HG03565 (cell line): ENCODE results near the gene IL17RD.
"Not testable (repeated sequence)": the region's sequence is repeated elsewhere in the genome, so short reads cannot be mapped to it uniquely, and the experiment has no call there.

Experiments
- ATAC-seq: cut with Tn5 transposase; IDR thresholded peaks from one replicate; pipeline ENCODE4 v1.9.1; 2021; ENCODE audit warnings: mild to moderate bottlenecking, moderate library complexity; ENCODE audit not compliant: unreplicated experiment

Gene IL17RD

DNA sequence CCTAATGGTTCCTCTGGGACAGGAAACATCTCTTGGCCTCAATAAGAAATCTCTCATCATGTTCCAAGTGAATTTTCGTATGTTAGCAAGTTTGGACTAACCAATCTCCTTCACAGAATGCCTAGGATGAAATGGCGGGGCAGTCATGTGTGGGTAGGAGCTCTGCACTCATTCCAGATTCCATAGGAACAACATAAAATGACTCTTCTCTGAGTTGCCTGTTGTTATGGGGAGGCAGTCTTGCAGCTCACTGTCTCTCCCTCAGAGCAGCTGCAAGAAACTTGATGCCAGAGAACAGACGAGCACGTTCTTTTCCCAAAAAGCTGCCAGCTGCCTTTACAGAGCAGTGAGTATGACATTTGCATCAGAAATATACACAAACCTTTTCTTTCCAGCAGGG is 70.6 kb downstream of the IL17RD start:
- ATAC-seq = no peak

DNA sequence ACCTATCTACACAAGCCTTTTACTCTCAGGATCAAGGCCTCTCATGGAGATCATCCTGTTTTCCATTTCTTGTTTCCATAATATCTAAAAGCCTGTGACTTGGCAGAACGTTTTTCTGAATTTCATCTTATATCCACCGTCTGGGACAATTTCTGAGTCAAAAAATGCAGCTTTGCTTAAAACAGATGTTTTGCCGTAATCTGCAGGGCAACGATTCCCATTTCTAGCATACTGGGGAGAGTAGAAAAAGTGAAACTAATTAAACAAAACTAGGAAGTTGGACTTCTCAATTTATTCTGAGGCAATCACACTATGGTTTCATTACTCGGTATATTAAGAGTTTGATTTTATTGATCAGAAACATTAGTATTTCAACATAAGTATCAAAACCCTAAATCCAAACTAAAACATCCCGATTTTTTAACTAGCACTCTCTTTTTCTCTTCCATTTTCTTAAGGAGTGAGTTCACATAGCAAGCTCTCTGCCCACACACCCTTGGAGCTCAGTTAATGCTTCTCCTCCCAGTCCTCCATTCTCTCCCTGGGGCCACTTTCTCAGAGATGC is 71.1 kb downstream of the IL17RD start:
- no peak for ATAC-seq

DNA sequence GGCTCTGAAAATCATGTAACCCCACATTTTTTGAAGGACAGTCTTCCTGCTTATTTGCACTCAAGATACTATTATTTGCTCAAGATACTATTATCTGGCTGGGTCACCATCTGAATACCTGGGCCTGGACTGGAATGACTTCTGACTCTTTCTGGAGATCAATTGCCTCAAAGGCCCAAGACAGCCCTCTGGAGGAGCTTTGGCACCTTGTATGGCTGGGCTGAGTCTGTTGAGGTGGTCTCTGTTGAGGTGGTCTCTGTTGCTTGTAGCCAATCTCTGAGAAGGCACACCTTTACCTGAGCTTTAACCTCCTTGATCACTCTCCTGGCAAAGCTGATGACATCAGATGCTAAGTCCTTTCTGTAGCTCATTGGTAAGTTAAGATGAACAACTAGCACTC is 71.7 kb downstream of the IL17RD start:
- no peak for ATAC-seq

DNA sequence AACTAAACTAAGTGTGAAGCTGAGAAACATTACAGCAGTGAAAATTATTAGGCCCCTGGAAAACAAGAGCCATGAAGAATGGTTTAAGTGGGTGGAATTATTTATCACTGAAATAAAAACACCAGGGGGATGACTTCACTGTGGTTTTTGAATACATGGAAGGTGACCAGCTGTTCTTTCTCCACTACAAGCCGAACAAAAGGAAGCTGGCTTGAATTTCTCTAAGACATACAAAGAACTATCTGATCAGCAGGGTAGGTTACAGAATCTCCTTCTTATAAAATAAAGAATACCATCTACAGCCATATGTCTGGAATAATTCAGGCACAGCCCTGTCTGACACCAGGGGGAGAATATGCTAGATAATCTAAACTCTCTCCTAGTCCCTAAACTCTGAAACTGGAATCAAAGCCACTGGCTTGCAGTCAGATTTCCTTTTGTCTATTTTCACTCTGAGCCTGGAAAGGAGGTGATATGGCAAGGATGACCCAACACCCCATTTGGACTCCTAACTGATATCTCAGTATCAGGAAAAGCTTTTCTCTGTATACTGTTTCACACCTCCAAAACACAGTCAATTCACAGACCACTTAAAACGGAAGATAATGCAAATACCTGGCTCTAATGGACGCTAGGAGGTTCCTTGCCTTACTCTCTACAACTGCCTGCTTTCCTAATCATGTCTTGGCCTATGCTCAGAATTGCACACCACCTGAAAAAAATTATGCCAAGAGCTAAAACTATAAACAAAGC is 73.5 kb downstream of the IL17RD start:
- ATAC-seq = no peak

DNA sequence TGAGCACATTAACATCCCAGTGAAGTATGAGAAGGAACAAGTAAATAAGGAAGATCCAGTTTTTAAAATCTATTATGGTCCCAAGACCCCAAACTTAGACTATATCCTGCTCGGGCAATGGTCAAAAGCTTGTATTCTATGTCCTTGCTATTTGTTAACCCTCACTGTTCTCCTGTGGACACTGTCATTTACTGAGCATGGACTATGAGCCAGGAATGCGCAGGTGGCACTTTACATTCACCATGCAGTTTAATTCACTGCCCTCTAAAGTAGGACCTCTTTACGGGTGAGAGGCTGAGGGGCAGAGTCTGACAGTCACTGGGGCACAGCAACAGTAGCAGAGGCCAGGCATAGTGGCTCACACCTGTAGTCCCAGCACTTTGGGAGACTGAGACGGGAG is 76.1 kb downstream of the IL17RD start:
- ATAC-seq = no peak

DNA sequence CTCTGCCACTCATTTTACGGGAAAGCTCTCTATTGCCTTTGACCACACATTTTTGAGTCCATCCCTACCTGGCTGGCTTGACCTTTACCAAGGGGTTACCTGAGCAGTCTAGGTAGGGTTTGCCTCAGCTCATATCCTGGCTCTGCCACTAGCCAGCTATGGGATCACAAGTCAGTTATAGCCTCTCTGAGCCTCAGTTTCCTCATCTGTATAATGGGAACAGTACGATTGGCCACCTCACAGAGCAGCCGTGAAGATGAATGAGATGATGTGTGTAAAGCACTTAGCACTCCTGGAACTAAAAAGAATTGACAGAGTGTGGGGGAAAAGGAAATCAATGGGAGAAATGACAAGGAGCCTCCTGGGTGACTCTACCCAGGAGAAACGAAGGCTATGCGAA is 76.7 kb downstream of the IL17RD start:
- ATAC-seq = no peak

DNA sequence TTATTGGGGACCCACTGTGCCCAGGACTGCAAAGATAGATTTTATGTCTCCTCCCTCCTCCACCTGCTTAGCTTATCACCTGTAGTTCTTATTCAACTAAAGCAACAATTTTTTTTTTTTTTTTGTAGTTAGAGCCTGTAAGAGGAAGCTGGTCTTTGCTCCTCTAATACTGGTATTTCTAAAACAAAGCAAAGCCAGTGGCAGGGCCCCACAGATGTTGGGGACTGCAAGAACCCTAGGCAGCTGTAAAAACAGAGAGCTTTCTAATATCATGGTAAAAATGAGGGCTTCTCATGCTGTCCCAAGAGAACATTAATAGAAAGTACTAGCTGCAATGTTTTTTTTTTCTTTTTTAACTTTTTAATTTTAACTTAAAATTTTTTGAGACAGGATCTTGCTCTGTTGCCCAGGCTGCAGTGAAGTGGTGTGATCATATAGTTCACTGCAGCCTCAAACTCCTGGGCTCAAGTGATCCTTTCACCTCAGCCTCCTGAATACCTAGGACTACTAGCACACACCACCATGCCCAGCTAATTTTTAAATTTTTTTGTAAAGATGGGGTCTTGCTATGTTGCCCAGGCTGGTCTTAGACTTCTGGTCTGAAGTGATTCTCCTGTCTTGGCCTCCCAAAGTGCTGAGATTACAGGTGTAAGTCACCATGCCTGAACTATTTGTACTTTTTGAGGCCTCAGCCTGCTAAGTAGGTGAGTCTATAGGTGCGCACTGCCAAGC is 77.6 kb downstream of the IL17RD start:
- no peak for ATAC-seq

DNA sequence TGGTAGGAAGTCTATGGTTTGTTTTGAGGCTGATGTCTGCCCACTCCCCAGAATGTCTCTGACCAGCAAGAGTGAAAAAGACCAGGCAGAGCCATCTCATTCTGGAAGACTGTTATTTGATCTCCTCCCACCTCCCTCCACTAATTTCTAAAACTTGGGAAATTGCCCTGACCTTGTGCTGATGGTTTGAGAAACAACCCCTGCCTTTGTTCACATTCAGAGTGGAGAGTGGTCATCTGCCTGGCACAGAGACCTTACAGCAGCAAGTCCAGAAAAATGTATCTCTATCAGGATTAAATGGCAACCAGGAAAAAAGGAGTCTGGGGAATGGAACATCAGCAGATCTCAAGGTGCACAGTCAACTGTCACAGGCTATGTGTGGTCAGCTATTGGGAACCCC is 79.0 kb downstream of the IL17RD start:
- no peak for ATAC-seq

DNA sequence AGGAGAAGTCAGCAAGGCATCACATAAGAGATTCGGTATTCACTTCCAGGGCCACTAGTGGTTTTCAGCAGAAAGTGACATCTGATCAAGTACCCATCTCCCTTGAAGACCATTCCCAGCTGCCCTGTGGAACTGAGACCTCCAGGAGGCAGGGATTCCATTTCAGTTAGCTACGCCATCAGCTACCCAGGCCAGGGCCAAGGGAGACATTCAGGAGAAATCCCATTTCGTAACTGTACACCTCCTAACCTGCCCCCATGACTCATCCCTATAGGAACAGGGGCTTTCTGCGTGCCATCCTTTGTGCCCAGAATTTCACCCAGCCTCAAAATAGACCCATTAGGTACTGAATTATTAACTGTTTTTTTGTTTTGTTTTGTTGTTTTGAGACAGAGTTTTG is 79.9 kb downstream of the IL17RD start:
- no peak for ATAC-seq

DNA sequence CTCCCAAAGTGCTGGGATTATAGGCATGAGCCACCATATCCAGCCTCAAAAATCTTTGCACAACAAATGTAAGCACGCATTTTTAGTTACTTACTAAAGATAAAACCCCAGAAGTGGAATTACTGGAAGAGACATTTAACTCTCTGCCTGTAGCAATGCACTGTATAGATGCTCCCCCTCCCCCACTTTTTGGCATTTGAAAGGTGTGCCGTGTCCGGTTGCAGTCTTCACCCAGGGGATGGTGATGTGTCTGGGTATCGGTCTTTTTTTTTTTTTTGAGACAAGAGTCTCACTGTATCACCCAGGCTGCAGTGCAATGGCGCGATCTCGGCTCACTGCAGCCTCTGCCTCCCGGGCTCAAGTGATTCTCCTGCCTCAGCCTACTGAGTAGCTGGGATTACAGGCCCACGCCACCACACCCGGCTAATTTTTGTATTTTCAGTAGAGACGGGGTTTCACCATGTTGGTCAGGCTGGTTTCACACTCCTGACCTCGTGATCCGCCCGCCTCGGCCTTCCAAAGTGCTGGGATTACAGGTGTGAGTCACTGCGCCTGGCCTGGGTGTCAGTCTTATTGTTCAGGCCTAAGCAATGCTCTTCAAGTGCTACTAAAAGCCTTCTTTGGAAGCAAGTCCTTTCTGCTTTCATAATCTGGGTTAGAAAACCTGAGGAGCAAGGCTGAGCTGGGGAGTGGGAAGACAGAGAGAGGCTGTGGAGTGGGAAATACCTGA is 81.7 kb downstream of the IL17RD start:
- ATAC-seq = not testable (repeated sequence)

DNA sequence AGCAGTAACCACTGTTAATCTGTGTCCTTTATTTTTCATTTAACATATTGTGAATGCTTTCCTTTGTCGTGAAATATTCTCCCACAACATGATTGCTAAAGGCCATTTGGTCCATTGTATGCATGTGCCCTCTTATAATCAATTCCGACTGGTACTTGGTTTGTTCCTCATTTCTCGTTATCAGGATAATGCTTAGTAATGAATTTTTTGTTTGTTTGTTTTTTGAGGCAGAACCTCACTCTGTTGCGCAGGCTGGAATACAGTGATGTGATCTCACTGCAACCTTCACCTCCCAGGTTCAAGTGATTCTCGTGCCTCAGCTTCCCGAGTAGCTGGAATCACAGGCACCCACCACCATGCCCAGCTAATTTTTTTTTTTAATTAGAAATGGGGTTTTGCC is 82.7 kb downstream of the IL17RD start:
- ATAC-seq = no peak

DNA sequence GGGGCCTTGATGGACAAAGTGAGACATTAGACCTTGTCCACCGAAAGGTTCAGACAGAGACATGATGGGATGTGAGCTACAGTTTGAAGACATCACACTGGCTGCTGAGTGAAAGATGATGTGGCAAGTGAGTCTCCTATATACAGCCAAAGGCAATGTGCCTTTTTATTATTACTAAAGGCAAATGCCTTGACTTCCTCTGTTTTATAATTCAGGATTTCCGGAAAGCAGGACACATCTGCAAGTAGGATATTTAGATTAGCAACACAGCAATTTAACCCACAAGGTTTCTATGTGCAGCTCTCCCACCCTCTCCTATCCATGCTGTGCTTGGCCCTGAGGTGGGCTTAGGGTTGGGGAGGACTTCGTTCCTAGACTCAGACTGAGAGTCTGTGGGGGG is 84.0 kb downstream of the IL17RD start:
- ATAC-seq = no peak

DNA sequence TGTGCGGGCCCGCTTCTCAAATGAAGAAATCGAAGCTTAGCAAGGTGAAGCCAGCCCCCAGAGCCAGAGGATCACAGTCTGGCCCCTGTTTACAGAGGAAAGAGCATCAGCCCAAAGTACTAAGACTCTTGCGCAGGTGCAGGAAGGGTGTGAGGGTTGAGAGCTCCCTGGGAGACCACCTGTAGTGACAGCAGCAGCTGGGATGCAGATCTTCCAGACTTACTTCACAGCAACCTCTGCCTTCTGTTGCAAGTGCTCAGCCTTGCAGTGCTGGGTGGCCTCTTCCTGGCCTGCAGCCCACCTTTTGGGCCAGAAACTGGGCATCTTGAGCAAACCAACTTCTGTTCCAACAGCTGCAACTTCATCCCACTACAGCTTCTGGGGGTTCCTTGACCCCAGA is 85.0 kb downstream of the IL17RD start:
- ATAC-seq = no peak

DNA sequence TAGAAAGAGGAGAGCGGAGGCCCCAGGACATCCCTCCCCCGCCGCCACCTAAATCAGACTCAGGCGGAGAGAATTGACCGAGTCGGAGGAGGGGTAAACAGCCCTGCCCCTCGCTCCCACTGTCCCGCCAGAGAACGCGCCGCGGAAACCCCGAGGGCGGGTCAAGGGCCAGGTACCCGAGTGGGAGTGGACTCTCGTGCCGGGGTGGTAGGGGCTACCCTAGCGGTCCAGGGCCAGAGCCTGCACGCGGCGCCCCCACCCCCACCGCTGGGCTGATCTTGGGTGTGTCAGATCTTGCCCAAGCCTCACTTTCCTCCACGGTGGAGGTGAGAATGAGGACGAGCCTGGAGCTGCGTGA is 85.7 kb downstream of the IL17RD start:
- no peak for ATAC-seq

DNA sequence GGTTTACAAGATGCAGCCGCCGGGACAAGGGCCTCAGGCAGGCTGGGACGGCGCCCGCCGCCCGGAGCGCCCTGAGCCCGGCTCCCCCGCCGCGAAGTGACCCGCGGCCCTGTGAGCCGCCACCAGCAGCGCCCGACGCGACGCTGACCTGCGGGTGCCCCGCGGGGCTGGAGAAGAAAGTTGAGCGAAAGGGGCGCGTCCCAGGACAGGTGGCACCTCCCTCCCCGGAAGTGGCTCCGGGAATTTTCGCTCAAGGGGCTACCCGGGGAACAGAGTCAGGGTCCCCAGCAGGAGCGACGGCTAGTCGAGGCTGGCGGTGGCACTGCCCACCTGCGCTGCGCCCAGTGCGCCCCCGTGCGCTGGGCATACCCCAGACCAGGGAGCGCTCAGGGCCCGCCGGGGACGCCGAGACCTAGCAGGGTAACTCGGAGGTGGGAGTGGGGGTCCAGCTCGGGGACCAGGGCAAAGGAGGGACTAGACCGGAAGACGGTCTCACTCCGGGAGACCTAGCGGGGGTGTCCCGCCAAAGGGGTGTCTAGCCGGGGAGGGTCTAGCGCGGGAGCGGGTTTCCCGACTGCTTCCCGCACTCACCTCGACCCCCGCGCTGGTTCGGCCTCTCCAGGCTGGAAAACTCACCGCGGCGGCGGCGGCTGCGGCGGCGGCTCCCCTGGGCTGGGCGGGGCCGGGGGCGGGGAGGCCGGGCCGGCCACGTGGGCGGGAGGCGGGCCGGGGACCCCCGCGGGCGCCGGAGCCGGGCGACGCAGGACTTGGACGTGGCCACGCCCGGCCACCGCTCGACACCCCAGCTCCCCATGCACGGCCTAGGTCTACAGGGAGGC is 86.3 kb downstream of the IL17RD start:
- no peak for ATAC-seq

DNA sequence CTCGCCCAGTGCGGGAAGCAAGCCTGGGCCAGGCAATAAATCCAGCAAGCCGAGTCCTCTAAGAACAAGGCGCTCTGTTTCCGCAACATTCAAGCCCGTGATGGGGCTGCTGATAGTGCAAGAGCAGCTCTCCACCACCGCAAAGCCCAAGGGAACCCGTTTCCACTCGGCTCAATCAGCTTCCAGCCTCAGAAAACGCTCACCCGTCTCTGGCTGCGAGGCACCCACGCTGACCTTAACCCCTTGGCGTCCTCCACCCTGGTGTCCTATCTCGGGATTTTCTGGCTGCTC is 86.9 kb downstream of the IL17RD start:
- no peak for ATAC-seq

DNA sequence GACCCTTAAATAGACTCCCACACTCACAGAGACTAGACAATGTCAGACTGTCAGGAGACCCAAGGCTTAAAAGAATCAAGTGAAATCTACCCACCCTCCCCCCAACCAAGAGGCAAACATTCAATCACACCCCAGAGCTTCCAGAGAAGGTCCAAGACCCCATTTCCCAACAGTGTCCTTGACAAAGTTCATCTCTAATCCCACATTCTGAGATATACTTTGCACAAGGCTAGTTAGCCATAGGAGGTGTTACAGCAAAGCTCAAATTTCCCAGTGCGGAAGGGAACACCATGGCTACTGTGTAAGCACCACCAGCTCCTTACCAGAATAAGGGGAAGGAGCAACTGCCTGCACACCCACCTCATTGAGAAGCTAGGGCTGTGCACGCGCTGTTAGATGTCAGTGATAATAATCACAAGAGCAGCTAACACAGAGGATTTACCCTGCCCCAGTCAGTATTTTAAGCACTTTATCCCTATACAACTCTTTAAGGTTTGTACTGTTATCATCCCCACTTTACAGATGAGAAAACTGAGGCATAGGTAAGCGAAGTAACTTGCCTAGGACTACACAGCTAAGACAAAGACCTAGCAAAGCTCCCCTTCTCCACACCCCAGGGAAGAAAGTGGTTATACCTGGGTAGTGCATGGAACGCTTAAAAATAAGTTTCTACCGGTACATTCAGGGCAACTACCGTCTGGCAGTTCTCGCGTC is 87.4 kb downstream of the IL17RD start:
- ATAC-seq = no peak

DNA sequence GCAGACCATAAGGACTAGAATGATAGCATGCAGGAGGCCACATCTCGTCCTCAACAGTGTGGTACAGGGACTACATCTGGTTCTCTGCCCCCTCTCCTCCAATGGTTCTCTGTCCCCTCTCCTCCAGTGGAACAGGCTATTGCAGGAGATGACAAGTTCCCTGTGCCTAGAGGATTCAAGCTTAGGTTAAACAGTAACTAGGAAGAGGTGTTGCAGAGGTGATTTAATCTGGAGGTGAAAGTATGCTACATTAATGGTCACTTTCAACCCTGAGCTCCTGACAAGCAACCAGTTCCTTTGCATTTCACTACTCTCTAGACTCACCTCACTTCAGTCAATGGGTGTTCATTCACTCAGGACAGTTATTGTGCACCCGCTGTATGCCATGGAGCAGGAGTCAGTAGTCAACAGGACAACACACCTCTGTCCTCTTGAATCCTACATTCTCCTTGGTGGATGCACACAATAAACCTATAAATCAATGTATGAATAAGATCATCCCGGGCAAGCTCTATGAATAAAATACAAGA is 88.7 kb downstream of the IL17RD start:
- ATAC-seq = no peak

DNA sequence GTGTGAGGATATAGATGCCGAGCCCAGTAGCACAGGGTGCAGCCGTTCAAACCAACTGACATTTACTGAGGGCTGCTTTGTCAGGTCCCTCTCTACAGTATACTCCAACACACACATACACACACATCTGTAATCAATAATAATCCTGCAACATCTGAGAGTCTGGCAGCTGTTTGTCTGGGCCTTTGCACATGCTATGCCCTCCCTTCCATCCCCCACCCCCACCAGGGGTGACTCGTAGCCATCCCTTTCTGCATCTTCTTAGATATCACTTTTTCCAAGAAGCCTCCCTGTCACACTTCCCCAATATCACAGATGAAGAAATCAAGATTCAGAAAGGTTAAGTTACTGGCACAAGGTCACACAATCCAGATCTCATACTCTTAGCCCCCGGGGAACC is 91.0 kb downstream of the IL17RD start:
- ATAC-seq = no peak

DNA sequence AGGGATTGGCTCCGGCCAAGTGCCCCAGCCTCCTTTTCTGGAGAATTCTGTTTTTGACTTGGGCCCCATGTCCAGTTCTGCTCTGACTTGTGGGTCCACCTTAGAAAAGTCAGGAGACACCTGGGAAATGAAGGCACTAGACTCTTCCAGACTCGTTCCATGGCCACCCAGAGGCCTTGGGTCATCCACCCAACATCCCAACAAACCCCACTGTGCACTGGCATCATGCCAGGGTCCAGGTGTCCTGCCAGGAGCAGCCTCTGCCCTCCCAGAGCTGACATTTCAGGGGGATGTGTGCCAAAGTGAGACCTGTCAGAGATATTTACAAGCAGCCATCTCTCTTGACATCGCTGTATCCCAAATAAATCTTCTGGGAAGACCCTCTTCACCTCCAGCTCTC is 91.5 kb downstream of the IL17RD start:
- no peak for ATAC-seq
